ENCODE measurements around the gene STX8.
"Not testable (repeated sequence)": the region's sequence is repeated elsewhere in the genome, so short reads cannot be mapped to it uniquely, and the experiment has no call there.

The STX8 gene

GRCh38 chr17:9339958-9340357 lies 235.7 kb downstream of the STX8 start:
- no peak for DNase-seq (ENCODE audit: low read depth)

DNA sequence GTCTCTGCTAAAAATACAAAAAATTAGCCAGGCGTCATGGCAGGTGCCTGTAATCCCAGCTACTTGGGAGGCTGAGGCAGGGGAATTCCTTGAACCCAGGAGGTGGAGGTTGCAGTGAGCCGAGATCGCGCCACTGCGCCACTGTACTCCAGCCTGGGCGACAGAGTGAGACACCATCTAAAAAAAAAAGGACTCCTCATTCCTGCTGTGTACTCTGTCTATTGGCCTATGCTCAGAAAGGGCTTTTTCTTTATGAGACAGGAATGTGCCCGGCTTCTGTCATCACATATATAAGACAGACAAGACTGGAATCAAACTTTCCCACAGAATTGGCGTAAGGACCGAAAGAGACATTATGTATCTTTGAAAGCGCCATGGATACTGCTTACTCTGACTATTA lies 236.1 kb downstream of the STX8 start:
- not testable (repeated sequence) for DNase-seq (ENCODE audit: low read depth)

- DNase-seq (ENCODE audit: low read depth) = no peak
These were observed 238.8 kb downstream of the STX8 start for GRCh38 chr17:9336817-9337216.

- DNase-seq (ENCODE audit: low read depth) = no peak
These were observed 240.8 kb downstream of the STX8 start for GRCh38 chr17:9334536-9335446.

GRCh38 chr17:9332132-9332494 lies 243.5 kb downstream of the STX8 start:
- DNase-seq (ENCODE audit: low read depth) = no peak

GRCh38 chr17:9331279-9332131 lies 244.1 kb downstream of the STX8 start:
- no peak for DNase-seq (ENCODE audit: low read depth)

DNA sequence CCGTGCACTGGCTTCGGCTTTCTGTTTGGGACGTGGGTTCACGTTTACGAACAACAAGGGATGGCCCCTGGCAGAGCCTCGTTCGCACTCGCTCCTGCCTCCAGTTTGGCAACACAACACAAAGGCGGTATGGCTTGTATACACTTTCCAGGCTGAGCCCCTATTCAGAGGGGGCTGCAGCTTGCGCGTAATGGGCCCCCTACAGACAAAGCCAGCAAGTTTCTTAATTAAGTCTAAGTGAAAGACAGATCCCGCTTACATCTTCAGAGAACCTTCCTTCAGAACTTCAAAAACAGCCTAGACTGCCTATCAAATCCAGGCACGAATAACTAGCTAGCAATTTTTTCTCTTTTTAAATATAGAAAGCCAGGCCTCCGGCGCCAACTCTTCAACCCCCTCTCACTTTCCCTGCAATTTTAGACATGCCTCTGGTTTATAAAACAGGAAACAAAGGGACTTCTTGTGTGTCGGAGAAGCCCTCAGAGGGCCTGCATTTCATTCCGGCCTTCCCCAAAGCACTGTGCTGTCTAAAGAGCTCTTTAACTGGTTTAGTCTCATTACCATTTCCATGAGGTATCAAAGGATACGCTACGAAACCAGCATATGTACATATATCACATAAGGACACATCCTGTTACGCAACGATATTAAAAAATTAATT lies 244.9 kb downstream of the STX8 start:
- DNase-seq (ENCODE audit: low read depth) = no peak

GRCh38 chr17:9330141-9330540 lies 245.5 kb downstream of the STX8 start:
- DNase-seq (ENCODE audit: low read depth) = no peak

DNA sequence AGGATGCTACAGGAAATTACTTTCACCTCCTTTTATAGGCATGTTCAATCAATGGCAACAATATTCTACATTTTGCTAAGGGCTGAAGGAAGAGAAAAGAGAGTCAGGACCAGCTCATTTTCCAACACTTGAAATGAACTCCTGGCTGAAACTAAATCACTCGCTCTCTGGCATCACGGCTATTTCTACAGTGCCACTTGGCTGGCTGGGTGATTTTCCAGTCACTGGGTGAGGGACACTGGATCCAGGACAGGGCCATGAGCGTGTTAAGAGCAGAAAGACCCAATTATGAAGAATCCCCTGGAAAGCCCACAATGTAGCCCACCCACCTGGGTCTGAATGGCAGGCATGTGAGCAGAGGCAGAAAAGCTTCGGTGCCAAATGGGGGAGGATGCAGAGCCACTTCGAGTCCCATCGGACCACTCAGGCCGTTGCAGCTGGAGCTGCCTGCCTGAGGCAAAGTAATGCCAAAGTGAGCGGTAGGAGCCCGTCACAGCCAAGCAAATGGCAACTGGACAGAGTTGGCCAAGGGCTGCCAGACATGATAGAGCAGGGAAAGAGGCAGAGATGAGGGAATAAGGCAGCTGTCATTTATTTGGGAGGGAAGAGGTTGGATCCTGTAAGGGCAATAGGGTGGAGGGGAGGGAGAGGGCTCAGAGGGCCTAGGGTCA lies 246.2 kb downstream of the STX8 start:
- no peak for DNase-seq (ENCODE audit: low read depth)

DNA sequence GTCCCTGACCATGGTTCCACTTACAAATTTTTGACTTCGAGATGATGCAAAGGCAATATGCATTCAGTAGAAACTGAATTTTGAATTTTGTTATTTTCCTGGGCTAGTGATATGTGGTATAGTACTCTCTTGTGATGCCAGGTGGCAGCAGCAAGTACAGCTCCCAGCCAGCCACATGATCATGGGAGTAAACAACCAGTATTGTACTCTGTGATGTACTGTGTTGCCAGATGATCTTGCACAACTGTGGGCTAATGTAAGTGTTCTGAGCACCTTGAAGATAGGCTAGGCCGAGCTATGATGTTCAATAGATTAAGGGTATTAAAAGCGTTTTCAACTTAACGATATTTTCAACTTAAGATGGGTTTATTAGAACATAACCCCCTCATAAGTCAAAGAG lies 250.8 kb downstream of the STX8 start:
- DNase-seq (ENCODE audit: low read depth) = no peak

GRCh38 chr17:9322326-9322725 lies 253.3 kb downstream of the STX8 start:
- DNase-seq (ENCODE audit: low read depth) = no peak

GRCh38 chr17:9321890-9322289 lies 253.7 kb downstream of the STX8 start:
- DNase-seq (ENCODE audit: low read depth) = no peak

DNA sequence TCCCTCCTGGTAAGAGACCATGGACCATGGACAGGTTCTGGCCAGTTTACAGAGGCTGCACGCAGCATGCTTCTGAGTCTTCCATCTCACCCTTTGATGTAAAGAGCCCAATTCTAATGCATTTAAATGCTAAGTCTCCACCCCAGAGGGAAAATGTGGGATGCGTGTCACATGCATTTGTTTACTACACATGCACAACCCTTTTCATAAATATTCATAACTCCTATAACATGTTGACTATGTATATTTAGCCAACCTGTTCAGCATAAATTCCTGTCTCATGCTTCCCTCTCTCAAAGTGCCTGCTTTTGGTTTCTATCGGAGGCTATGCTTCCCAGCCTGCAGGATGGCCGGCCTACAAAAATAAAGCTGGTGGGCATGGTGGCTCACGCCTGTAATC lies 260.3 kb downstream of the STX8 start:
- DNase-seq (ENCODE audit: low read depth) = no peak

DNA sequence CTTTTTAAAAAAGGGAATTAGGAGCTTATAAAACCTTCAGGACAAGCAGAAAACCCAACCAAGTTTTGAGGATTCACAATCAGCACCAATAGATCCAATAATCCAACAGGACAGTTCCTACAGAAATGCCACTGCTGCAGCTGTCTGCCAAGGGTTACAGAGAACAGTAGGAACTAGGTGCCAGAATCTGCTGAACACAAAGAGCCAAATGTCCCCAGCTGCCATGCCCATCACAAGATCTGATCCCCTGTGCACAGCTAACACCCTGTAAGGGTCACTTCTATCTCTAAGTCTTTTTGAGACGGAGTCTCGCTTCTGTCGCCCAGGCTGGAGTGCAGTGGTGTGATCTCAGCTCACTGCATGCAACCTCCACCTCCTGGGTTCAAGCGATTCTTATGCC lies 262.3 kb downstream of the STX8 start:
- DNase-seq (ENCODE audit: low read depth) = no peak

DNA sequence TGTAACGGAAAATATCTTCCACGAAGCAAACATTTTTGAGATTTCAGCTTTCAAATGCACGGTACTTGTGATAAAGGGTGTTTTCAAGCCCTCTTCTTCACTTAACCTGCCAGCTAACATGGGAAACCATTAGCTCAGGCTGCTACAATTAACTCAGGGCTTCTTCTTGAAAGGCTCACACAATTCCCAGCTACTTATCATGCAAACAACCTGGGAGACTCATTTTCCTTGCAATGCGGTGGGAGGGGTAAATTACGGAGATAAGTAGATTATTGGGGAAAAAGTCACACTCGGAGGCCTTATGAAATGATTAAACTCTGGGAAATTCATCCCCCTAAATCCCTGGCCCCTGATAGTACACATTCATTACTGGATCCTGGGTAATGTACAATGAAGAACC lies 266.4 kb downstream of the STX8 start:
- DNase-seq (ENCODE audit: low read depth) = no peak

DNA sequence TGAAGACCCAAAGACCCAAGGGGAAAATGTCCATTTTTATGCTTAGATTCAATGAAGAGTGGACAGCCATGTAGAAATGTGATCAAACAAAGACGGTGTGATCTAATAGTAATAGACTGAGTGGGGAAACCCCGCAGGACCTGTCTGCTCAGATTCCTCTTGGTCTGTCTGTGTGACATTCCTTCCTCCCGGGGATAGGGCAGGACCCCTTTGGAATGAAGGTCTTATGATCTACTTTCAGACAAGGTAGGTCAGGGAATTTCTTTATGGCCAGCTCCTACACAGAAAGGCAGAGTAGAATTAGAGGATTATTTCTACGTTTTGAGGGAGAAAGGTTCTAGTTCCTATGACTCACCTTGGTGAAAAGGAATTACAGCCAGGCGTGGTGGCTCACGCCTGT lies 267.6 kb downstream of the STX8 start:
- DNase-seq (ENCODE audit: low read depth) = no peak

GRCh38 chr17:9307313-9307998 lies 268.2 kb downstream of the STX8 start:
- DNase-seq (ENCODE audit: low read depth) = no peak

DNA sequence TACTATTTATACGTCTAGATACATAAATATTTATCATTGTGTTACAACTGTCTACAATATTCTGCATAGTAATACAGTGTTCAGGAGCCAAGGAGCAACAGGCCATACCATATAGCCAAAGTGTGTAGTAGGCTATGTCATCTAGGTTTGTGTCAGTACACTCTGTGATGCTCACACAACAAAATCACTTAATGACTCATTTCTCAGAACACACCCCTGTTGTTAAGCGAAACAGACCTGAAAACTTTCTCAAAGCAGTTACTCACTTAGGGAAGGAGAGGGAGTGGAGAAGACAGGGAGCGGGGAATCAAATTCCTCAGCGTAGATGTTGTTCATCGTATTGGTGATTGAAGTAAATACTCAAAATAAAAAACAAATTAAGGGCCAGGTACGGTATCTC lies 269.5 kb downstream of the STX8 start:
- DNase-seq (ENCODE audit: low read depth) = no peak

DNA sequence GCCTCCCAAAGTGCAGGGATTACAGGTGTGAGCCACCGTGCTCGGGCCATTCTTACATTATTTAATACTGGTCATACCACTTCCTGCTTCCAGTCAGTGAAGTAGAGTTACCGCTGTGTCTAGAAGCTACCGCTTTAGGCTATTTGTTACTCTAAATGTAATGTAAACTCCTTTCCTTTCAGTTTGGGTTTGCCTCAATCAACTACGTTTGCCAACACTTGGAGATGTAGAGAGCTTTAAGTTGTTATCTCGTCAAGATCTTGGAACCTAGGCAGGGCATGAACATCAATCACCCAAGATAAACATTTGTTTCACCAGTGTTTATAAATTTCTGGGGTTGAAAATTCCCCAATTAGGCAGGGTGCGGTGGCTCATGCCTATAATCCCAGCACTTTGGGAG lies 275.9 kb downstream of the STX8 start:
- no peak for DNase-seq (ENCODE audit: low read depth)

DNA sequence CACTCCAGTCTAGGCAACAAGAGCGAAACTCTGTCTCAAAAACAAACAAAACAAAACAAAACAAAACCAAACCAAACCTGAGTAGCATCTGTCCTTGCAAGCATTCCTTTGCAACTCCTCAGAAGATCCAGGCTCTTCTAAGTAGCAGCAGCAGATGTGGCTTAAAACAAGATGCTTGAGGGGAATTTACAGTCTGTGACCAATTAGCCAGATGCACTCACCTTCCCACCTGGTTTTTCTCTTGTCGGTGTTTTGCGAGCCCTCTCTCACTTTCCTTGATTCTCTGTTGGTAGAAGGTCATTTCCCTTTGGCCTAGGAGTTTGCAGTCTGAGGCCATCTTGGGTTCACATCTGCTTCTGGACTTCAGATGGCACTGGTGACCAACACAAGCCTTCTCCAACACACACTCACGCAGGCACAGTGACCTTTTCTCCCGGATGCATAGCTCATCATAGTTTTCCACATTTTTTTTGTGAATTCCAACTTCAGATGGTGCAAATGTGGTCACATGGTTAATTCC lies 276.8 kb downstream of the STX8 start:
- no peak for DNase-seq (ENCODE audit: low read depth)

DNA sequence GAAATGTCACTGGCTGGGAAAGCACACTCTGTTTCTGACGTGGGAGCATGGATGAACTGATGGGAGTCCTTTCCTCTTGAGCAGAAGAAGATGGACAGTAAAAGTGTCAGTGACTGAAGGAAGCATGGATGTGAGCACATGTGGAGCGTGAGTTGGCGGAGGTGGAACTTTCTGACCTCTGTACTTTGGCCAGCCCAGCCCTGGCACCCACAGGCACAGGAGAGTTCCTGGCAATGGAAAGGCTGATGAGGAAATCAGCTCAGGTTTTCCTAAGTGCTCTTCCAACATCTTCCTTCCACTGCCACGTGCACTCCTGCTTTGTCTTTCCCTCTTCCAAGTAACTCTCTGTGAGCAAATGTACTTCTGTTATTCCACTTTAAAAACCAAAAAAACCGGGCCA lies 277.5 kb downstream of the STX8 start:
- DNase-seq (ENCODE audit: low read depth) = no peak

All from activated T-cell treated with anti-CD3 and anti-CD28 coated beads for 48 hours (primary cell).